HepG2 (cell line): ENCODE results near the gene GRB2. TPM values are rescaled to one million over a fixed set of nuclear protein-coding genes. Genes with fewer than 3 reads are reported as not detected.

Source experiments
- CREB1 ChIP-seq, 2 experiments: fragments of 450-650 bp in 1 of 2; IDR thresholded peaks; 2 replicates each; pipeline ENCODE4 v1.6.1; 2016 to 2017; ENCODE audit warnings: control low read depth in 1 of 2, mild to moderate bottlenecking in 1 of 2, missing compliant biosample characterization in 1 of 2, missing genetic modification characterization in 1 of 2
- FOSL1 ChIP-seq: sonication (generic); formaldehyde crosslinking; IDR thresholded peaks from 2 replicates; pipeline ENCODE4 v1.9.0; 2021; ENCODE audit warnings: missing genetic modification reagents, borderline replicate concordance
- HNF4A ChIP-seq: sonication (generic); formaldehyde crosslinking; IDR thresholded peaks from 2 replicates; pipeline ENCODE4 v1.4.0; 2020; ENCODE audit warnings: missing genetic modification reagents
- HNRNPH1 ChIP-seq: fragments of 200-400 bp; formaldehyde crosslinking; optimal IDR thresholded peaks from 2 replicates; pipeline ENCODE3; 2017; ENCODE audit warnings: mild to moderate bottlenecking, low read depth, low read length
- MAFK ChIP-seq, 2 experiments: IDR thresholded peaks in 1 of 2; conservative IDR thresholded peaks in 1 of 2; 2 replicates each; pipeline ENCODE4 v1.6.1; 2011; ENCODE audit warnings: improper control_type of control experiment in 2 of 2, low read length in 2 of 2
- MXD4 ChIP-seq: IDR thresholded peaks from 2 replicates; pipeline ENCODE4 v1.6.1; 2016; ENCODE audit warnings: mild to moderate bottlenecking, missing biosample characterization, missing genetic modification reagents
- RCOR2 ChIP-seq: IDR thresholded peaks from 2 replicates; pipeline ENCODE4 v1.6.1; 2016; ENCODE audit warnings: missing biosample characterization, missing genetic modification reagents
- REXO4 ChIP-seq: sonication (generic); formaldehyde crosslinking; IDR thresholded peaks from 2 replicates; pipeline ENCODE4 v1.8.0; 2022; ENCODE audit warnings: missing genetic modification reagents, mild to moderate bottlenecking, borderline replicate concordance
- SALL2 ChIP-seq: sonication (generic); formaldehyde crosslinking; IDR thresholded peaks from 2 replicates; pipeline ENCODE4 v1.8.1; 2023; ENCODE audit warnings: mild to moderate bottlenecking, missing genetic modification reagents, inconsistent platforms
- YEATS2 ChIP-seq: sonication (generic); formaldehyde crosslinking; IDR thresholded peaks from 2 replicates; pipeline ENCODE4 v1.4.0; 2020; ENCODE audit warnings: missing genetic modification reagents, borderline replicate concordance
- ZFP91 ChIP-seq: sonication (generic); formaldehyde crosslinking; IDR thresholded peaks from 2 replicates; pipeline ENCODE4 v1.9.0; 2022; ENCODE audit warnings: missing genetic modification reagents, mild to moderate bottlenecking, borderline replicate concordance
- ZNF12 ChIP-seq: sonication (generic); formaldehyde crosslinking; IDR thresholded peaks from 2 replicates; pipeline ENCODE4 v1.5.0; 2020; ENCODE audit warnings: missing genetic modification reagents
- ZNF24 ChIP-seq: fragments of 450-650 bp; IDR thresholded peaks from 2 replicates; pipeline ENCODE4 v1.6.1; 2017; ENCODE audit warnings: antibody characterized with exemption, mild to moderate bottlenecking
- ZNF264 ChIP-seq: sonication (generic); formaldehyde crosslinking; IDR thresholded peaks from 2 replicates; pipeline ENCODE4 v1.4.0; 2020; ENCODE audit warnings: missing genetic modification reagents
- ZNF781 ChIP-seq: sonication (generic); formaldehyde crosslinking; IDR thresholded peaks from 2 replicates; pipeline ENCODE4 v1.5.1; 2020; ENCODE audit warnings: borderline replicate concordance, mild to moderate bottlenecking, missing genetic modification reagents; ENCODE audit errors: not compliant biosample characterization
- ZNF790 ChIP-seq: sonication (generic); formaldehyde crosslinking; IDR thresholded peaks from 2 replicates; pipeline ENCODE4 v1.8.0; 2022; ENCODE audit warnings: missing genetic modification reagents, mild to moderate bottlenecking, borderline replicate concordance
- ZNF839 ChIP-seq: sonication (generic); formaldehyde crosslinking; IDR thresholded peaks from 2 replicates; pipeline ENCODE4 v1.4.0; 2020; ENCODE audit warnings: missing genetic modification reagents, mild to moderate bottlenecking, borderline replicate concordance
- ZNF841 ChIP-seq: sonication (generic); formaldehyde crosslinking; IDR thresholded peaks from 2 replicates; pipeline ENCODE4 v1.8.1; 2023; ENCODE audit warnings: missing genetic modification reagents, borderline replicate concordance
- polyA plus RNA-seq, 8 experiments: library from polyadenylated mRNA; depleted of rRNA in 3 of 8; stranded (reverse) in 7 of 8; unstranded in 1 of 8; fragments of >200 nt; fragmentation: Illumina TruSeq in 4 of 8; extraction: Trizol in 4 of 8; gene quantifications; 2 replicates each; pipeline versions ENCODE4 v1.2.1 to v1.2.3, GENCODE V29; 2011 to 2016; ENCODE audit warnings: low read depth in 4 of 8, missing spikeins in 1 of 8, mixed read lengths in 1 of 8; ENCODE audit not compliant: insufficient read depth in 1 of 8
- total RNA-seq, 5 experiments: library from RNA; depleted of rRNA; stranded (reverse); fragments of >200 nt; fragmentation: Illumina TruSeq; extraction: Trizol; gene quantifications; 2 replicates each; pipeline ENCODE4 v1.2.3, GENCODE V29; 2016; ENCODE audit warnings: low read depth in 1 of 5
- TF ChIP-seq, protein P1 (sequence below): sonication (generic); formaldehyde crosslinking; IDR thresholded peaks from 2 replicates; pipeline ENCODE4 v1.5.1; 2020; ENCODE audit warnings: missing genetic modification reagents, mild to moderate bottlenecking, borderline replicate concordance
- TF ChIP-seq, protein P2 (sequence below): sonication (generic); formaldehyde crosslinking; IDR thresholded peaks from 2 replicates; pipeline ENCODE4 v1.4.0; 2020; ENCODE audit warnings: missing genetic modification reagents
- TF ChIP-seq, protein P3 (sequence below): sonication (generic); formaldehyde crosslinking; conservative IDR thresholded peaks from 2 replicates; pipeline ENCODE4 v1.4.0; 2020; ENCODE audit warnings: missing genetic modification reagents

The GRB2 gene
- total and polyA plus RNA-seq, 2 of the 13 experiments (the other 11 are each of a cell fraction or from before 2014, with no cell fraction given): 84.6 to 92.3 TPM

- TF ChIP-seq, protein P1, sequence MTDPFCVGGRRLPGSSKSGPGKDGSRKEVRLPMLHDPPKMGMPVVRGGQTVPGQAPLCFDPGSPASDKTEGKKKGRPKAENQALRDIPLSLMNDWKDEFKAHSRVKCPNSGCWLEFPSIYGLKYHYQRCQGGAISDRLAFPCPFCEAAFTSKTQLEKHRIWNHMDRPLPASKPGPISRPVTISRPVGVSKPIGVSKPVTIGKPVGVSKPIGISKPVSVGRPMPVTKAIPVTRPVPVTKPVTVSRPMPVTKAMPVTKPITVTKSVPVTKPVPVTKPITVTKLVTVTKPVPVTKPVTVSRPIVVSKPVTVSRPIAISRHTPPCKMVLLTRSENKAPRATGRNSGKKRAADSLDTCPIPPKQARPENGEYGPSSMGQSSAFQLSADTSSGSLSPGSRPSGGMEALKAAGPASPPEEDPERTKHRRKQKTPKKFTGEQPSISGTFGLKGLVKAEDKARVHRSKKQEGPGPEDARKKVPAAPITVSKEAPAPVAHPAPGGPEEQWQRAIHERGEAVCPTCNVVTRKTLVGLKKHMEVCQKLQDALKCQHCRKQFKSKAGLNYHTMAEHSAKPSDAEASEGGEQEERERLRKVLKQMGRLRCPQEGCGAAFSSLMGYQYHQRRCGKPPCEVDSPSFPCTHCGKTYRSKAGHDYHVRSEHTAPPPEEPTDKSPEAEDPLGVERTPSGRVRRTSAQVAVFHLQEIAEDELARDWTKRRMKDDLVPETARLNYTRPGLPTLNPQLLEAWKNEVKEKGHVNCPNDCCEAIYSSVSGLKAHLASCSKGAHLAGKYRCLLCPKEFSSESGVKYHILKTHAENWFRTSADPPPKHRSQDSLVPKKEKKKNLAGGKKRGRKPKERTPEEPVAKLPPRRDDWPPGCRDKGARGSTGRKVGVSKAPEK (CRISPR knock-in tag): peak; percentile 84; the same call in 1 of the 2 replicates
- TF ChIP-seq ZNF839 (CRISPR knock-in tag): no peak
- TF ChIP-seq YEATS2 (CRISPR knock-in tag): no peak
- TF ChIP-seq HNRNPH1: no peak
- no peak for TF ChIP-seq ZFP91
- 0 out of 2 replicates have a peak, but pooled peaks have one; percentile 0 for TF ChIP-seq ZNF24
- TF ChIP-seq MAFK (conservative IDR thresholded peaks at IDR 0.05 in 1 of 2, IDR thresholded peaks at IDR 0.05 in 1 of 2; ENCODE audit: low read length in 2 of 2): peak; percentile 1 to 50; a peak in 1 of 4 replicates
- TF ChIP-seq REXO4 (CRISPR knock-in tag): no peak
- TF ChIP-seq ZNF790 (CRISPR knock-in tag): no peak
- no peak for TF ChIP-seq CREB1 (IDR thresholded peaks at IDR 0.05)
- TF ChIP-seq CREB1 (CRISPR knock-in tag; IDR thresholded peaks at IDR 0.05): peak; percentile 6; the same call in 1 of the 2 replicates
- TF ChIP-seq, protein P2, sequence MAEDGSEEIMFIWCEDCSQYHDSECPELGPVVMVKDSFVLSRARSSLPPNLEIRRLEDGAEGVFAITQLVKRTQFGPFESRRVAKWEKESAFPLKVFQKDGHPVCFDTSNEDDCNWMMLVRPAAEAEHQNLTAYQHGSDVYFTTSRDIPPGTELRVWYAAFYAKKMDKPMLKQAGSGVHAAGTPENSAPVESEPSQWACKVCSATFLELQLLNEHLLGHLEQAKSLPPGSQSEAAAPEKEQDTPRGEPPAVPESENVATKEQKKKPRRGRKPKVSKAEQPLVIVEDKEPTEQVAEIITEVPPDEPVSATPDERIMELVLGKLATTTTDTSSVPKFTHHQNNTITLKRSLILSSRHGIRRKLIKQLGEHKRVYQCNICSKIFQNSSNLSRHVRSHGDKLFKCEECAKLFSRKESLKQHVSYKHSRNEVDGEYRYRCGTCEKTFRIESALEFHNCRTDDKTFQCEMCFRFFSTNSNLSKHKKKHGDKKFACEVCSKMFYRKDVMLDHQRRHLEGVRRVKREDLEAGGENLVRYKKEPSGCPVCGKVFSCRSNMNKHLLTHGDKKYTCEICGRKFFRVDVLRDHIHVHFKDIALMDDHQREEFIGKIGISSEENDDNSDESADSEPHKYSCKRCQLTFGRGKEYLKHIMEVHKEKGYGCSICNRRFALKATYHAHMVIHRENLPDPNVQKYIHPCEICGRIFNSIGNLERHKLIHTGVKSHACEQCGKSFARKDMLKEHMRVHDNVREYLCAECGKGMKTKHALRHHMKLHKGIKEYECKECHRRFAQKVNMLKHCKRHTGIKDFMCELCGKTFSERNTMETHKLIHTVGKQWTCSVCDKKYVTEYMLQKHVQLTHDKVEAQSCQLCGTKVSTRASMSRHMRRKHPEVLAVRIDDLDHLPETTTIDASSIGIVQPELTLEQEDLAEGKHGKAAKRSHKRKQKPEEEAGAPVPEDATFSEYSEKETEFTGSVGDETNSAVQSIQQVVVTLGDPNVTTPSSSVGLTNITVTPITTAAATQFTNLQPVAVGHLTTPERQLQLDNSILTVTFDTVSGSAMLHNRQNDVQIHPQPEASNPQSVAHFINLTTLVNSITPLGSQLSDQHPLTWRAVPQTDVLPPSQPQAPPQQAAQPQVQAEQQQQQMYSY (CRISPR knock-in tag): no peak
- TF ChIP-seq SALL2 (CRISPR knock-in tag): 0 out of 2 replicates have a peak, but pooled peaks have one; percentile 11
- TF ChIP-seq, protein P3, sequence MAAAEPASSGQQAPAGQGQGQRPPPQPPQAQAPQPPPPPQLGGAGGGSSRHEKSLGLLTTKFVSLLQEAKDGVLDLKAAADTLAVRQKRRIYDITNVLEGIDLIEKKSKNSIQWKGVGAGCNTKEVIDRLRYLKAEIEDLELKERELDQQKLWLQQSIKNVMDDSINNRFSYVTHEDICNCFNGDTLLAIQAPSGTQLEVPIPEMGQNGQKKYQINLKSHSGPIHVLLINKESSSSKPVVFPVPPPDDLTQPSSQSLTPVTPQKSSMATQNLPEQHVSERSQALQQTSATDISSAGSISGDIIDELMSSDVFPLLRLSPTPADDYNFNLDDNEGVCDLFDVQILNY: no peak
- TF ChIP-seq HNF4A: no peak
- TF ChIP-seq RCOR2 (CRISPR knock-in tag): no peak
- 0 out of 2 replicates have a peak, but pooled peaks have one; percentile 6 for TF ChIP-seq ZNF264 (CRISPR knock-in tag)
- TF ChIP-seq MXD4 (CRISPR knock-in tag): no peak
- TF ChIP-seq FOSL1 (CRISPR knock-in tag): no peak
- TF ChIP-seq ZNF12 (CRISPR knock-in tag): no peak
- peak; percentile 10 for TF ChIP-seq ZNF781 (CRISPR knock-in tag)
- no peak for TF ChIP-seq ZNF841
Observed at GRCh38 chr17:75406222-75406615, 741 bp upstream of the GRB2 start (continued).
